GM23338 (cell line): ENCODE measurements around the gene TMEM117. TPM values are rescaled to one million over a fixed set of nuclear protein-coding genes. Genes with fewer than 3 reads are reported as not detected.

Experiments used
- ATAC-seq: fragments of 200-7000 bp; cut with Tn5 transposase; 3 replicates; pipeline ENCODE4 v1.9.1; 2020
- DNase-seq: peaks from one replicate; pipeline ENCODE4 v3.0.0-alpha.2; 2015; ENCODE audit warnings: low spot score
- H2AFZ ChIP-seq: fragments of 200-600 bp; sonication (generic); 2 replicates; pipeline ENCODE4 v1.8.0; 2016; ENCODE audit warnings: antibody characterized with exemption, mild to moderate bottlenecking, moderate library complexity
- H3F3A ChIP-seq: fragments of 200-600 bp; sonication (generic); replicated peaks from 2 replicates; pipeline ENCODE4 v1.8.0; 2017; ENCODE audit warnings: antibody characterized with exemption, mixed run types, low read depth
- H3K27ac ChIP-seq: fragments of 200-600 bp; sonication (generic); 2 replicates; pipeline ENCODE4 v1.6.1; 2016; ENCODE audit warnings: low read depth
- H3K27me3 ChIP-seq: fragments of 200-600 bp; sonication (generic); 2 replicates; pipeline ENCODE4 v1.8.0; 2016; ENCODE audit warnings: mild to moderate bottlenecking, mixed run types, moderate library complexity; ENCODE audit not compliant: insufficient read depth
- H3K36me3 ChIP-seq: fragments of 200-600 bp; sonication (generic); 2 replicates; pipeline ENCODE4 v1.8.0; 2016; ENCODE audit warnings: mild to moderate bottlenecking; ENCODE audit not compliant: insufficient read depth
- H3K4me1 ChIP-seq: fragments of 200-600 bp; sonication (generic); 2 replicates; pipeline ENCODE4 v1.8.0; 2016; ENCODE audit warnings: mild to moderate bottlenecking, moderate library complexity; ENCODE audit not compliant: insufficient read depth
- H3K4me2 ChIP-seq: fragments of 200-600 bp; sonication (generic); 2 replicates; pipeline ENCODE4 v1.7.1; 2017; ENCODE audit warnings: mixed run types
- H3K4me3 ChIP-seq: fragments of 200-600 bp; sonication (generic); 2 replicates; pipeline ENCODE4 v1.6.1; 2016; ENCODE audit warnings: mixed run types
- H3K79me2 ChIP-seq: fragments of 200-600 bp; sonication (generic); replicated peaks from 2 replicates; pipeline ENCODE4 v1.8.0; 2017; ENCODE audit warnings: mild to moderate bottlenecking; ENCODE audit not compliant: insufficient read depth
- H3K9me2 ChIP-seq: fragments of 200-600 bp; sonication (generic); 2 replicates; pipeline ENCODE4 v1.8.0; 2017; ENCODE audit not compliant: insufficient read depth
- H4K20me1 ChIP-seq: fragments of 200-600 bp; sonication (generic); replicated peaks from 2 replicates; pipeline ENCODE4 v1.8.0; 2017; ENCODE audit warnings: mild to moderate bottlenecking; ENCODE audit not compliant: insufficient read depth
- H3K27ac Mint-ChIP-seq: 2 replicates; pipeline ENCODE4 v1.8.0; 2020; ENCODE audit warnings: inconsistent platforms, mild to moderate bottlenecking, moderate library complexity, mixed read lengths
- H3K27me3 Mint-ChIP-seq: 3 replicates; pipeline ENCODE4 v1.8.0; 2022; ENCODE audit warnings: low read depth, mild to moderate bottlenecking, moderate library complexity, mixed read lengths, inconsistent platforms; ENCODE audit not compliant: insufficient read depth, poor library complexity
- H3K36me3 Mint-ChIP-seq: 3 replicates; pipeline ENCODE4 v1.8.0; 2021; ENCODE audit warnings: low read depth, mild to moderate bottlenecking, inconsistent platforms, moderate library complexity, mixed read lengths
- H3K4me1 Mint-ChIP-seq: 3 replicates; pipeline ENCODE4 v1.8.0; 2020; ENCODE audit warnings: mild to moderate bottlenecking, inconsistent platforms, mixed read lengths
- H3K4me3 Mint-ChIP-seq: 3 replicates; pipeline ENCODE4 v1.8.0; 2021; ENCODE audit warnings: moderate library complexity, mild to moderate bottlenecking, inconsistent platforms, mixed read lengths
- H3K9me3 Mint-ChIP-seq: 3 replicates; pipeline ENCODE4 v1.8.0; 2020; ENCODE audit warnings: moderate library complexity, mild to moderate bottlenecking, inconsistent platforms, mixed read lengths
- CREB1 ChIP-seq: fragments of 250-450 bp; sonication (Bioruptor Pico); IDR thresholded peaks from 2 replicates; pipeline ENCODE4 v1.5.0; 2020; ENCODE audit warnings: low read depth, mild to moderate bottlenecking, moderate library complexity
- CTCF ChIP-seq, 2 experiments: fragments of 200-600 bp in 1 of 2; sonication (generic) in 1 of 2; conservative IDR thresholded peaks; 2 replicates each; pipeline versions ENCODE4 v1.5.1 to v1.6.1; 2016 to 2017; ENCODE audit warnings: antibody characterized with exemption in 2 of 2, low read depth in 2 of 2, mild to moderate bottlenecking in 2 of 2, moderate library complexity in 1 of 2
- ETS1 ChIP-seq: IDR thresholded peaks from 2 replicates; pipeline ENCODE4 v1.6.1; 2016; ENCODE audit warnings: antibody characterized with exemption
- EZH2 ChIP-seq: fragments of 200-600 bp; sonication (generic); IDR thresholded peaks from one replicate; pipeline ENCODE4 v1.8.0; 2017; ENCODE audit warnings: antibody characterized with exemption, mild to moderate bottlenecking, low read depth; ENCODE audit not compliant: unreplicated experiment
- EZH2phosphoT487 ChIP-seq: fragments of 200-600 bp; sonication (generic); IDR thresholded peaks from one replicate; pipeline ENCODE4 v1.8.1; 2018; ENCODE audit warnings: antibody characterized with exemption; ENCODE audit not compliant: unreplicated experiment
- JUNB ChIP-seq: IDR thresholded peaks from one replicate; pipeline ENCODE4 v1.6.1; 2016; ENCODE audit warnings: antibody characterized with exemption; ENCODE audit not compliant: unreplicated experiment
- NANOG ChIP-seq: IDR thresholded peaks from 2 replicates; pipeline ENCODE4 v1.6.1; 2016; ENCODE audit warnings: antibody characterized with exemption, borderline replicate concordance
- POLR2AphosphoS5 ChIP-seq: IDR thresholded peaks from 2 replicates; pipeline ENCODE4 v1.6.1; 2016; ENCODE audit warnings: antibody characterized with exemption, low read depth
- REST ChIP-seq: IDR thresholded peaks from one replicate; pipeline ENCODE4 v1.6.1; 2018; ENCODE audit warnings: antibody characterized with exemption; ENCODE audit not compliant: unreplicated experiment
- STAT1 ChIP-seq: IDR thresholded peaks from one replicate; pipeline ENCODE4 v1.6.1; 2016; ENCODE audit warnings: antibody characterized with exemption; ENCODE audit not compliant: unreplicated experiment
- ZNF114 ChIP-seq: fragments of 250-450 bp; sonication (Bioruptor Pico); IDR thresholded peaks from 2 replicates; pipeline ENCODE4 v1.5.0; 2020; ENCODE audit warnings: mild to moderate bottlenecking, moderate library complexity
- ZNF331 ChIP-seq: fragments of 250-450 bp; sonication (Bioruptor Pico); IDR thresholded peaks from 2 replicates; pipeline ENCODE4 v1.5.0; 2020; ENCODE audit warnings: low read depth, mild to moderate bottlenecking, moderate library complexity
- ZNF462 ChIP-seq: fragments of 250-450 bp; sonication (Bioruptor Pico); IDR thresholded peaks from 2 replicates; pipeline ENCODE4 v1.5.0; 2020; ENCODE audit warnings: mild to moderate bottlenecking, moderate library complexity
- polyA plus RNA-seq: library from polyadenylated mRNA; unstranded; fragments of >200 nt; fragmentation: Nextera tagmentation; extraction: Ambion mirVana; gene quantifications from 2 replicates; pipeline ENCODE4 v1.2.1, GENCODE V29; 2016
- total RNA-seq: library from RNA; depleted of rRNA; stranded (reverse); fragments of >200 nt; shearing (Covaris generic); gene quantifications from 2 replicates; pipeline ENCODE4 v1.2.3, GENCODE V29; 2014

The TMEM117 gene
- total and polyA plus RNA-seq, 2 experiments from 2014 or later: 0.94 to 1.6 TPM

GRCh38 chr12:43968736-43969135 is 132.9 kb downstream of the TMEM117 start:
- Histone ChIP-seq H3K4me2 (no peak overlapping the region), H3K4me3 (no peak overlapping the region), H3F3A (no peaks in the 10 kb centered on the region), H2AFZ (no peak overlapping the region), H3K27me3 (no peaks in the 10 kb centered on the region), H4K20me1 (no peaks in the 10 kb centered on the region), H3K36me3 (0 out of 2 replicates have a peak, but pooled peaks cover 5% of the 10 kb centered on the region), H3K4me1 (no peaks in the 10 kb centered on the region), H3K27ac (no peak overlapping the region), H3K79me2 (no peaks in the 10 kb centered on the region), H3K9me2 (no peaks in the 10 kb centered on the region)
- ATAC-seq: no peak
- peaks cover 15% of the 10 kb centered on the region for H3K9me3 Mint-ChIP-seq
- H3K27ac Mint-ChIP-seq: no peak overlapping the region
- no peak overlapping the region for H3K4me3 Mint-ChIP-seq
- DNase-seq: no peak
- H3K36me3 Mint-ChIP-seq: 0 out of 3 replicates have a peak, but pooled peaks cover 6% of the 10 kb centered on the region
- H3K4me1 Mint-ChIP-seq: peaks cover 6% of the 10 kb centered on the region; the same call in 1 of the 3 replicates
- peaks cover 3% of the 10 kb centered on the region for H3K27me3 Mint-ChIP-seq
- TF ChIP-seq ETS1 (no peak), NANOG (no peak), STAT1 (no peak), EZH2phosphoT487 (no peak), ZNF462 (CRISPR knock-in tag) (no peak), JUNB (no peak), REST (no peak), POLR2AphosphoS5 (no peak), EZH2 (no peak), ZNF331 (CRISPR knock-in tag) (no peak), CREB1 (CRISPR knock-in tag) (no peak), ZNF114 (CRISPR knock-in tag) (no peak), CTCF (conservative IDR thresholded peaks at IDR 0.05; ENCODE audit: low read depth in 2 of 2) (no peak)
